ENCODE results near the gene GAB1. TPM values are rescaled to one million over a fixed set of nuclear protein-coding genes. Genes with fewer than 3 reads are reported as not detected.

GAB1 gene
- total and polyA plus RNA-seq, 11 donors: 15.3 to 130 (median 80.4) TPM

- H3K4me3 ChIP-seq: no peak overlapping the region
- no peak overlapping the region for H3K27ac ChIP-seq
- ATAC-seq (no peak), DNase-seq (no peak)
- TF ChIP-seq POLR2A (IDR thresholded peaks at IDR 0.05) (no peak), CTCF (IDR thresholded peaks at IDR 0.05) (no peak)
- intact Hi-C loops (cut with DNase I): no loop called here
- no peaks in the 10 kb centered on the region for H3K27me3 ChIP-seq
- H3K9me3 ChIP-seq: peaks cover 0 to 23% (median 5%) of the 10 kb centered on the region in 12 donors
- WGBS, 4 donors: 91 to 95% (median 92%) methylated on average over 10 of the region's 10 CpGs
- H3K4me1 ChIP-seq: peaks cover 0 to 18% (median 0%) of the 10 kb centered on the region in 12 donors
- peaks cover 0 to 80% (median 13%) of the 10 kb centered on the region in 9 donors for H3K36me3 ChIP-seq
Measured at GRCh38 chr4:143431526-143432257, 95.0 kb downstream of the GAB1 start.

- intact Hi-C loops (cut with DNase I): no loop called here
- TF ChIP-seq POLR2A (IDR thresholded peaks at IDR 0.05) (no peak), CTCF (IDR thresholded peaks at IDR 0.05) (no peak)
- peaks cover 0 to 23% (median 5%) of the 10 kb centered on the region in 12 donors for H3K9me3 ChIP-seq
- peaks cover 0 to 78% (median 14%) of the 10 kb centered on the region in 9 donors for H3K36me3 ChIP-seq
- 87 to 95% (median 91%) methylated on average over 4 of the region's 4 CpGs for WGBS, 4 donors
- no peak overlapping the region for H3K27ac ChIP-seq
- H3K4me1 ChIP-seq: peaks cover 0 to 13% (median 0%) of the 10 kb centered on the region in 12 donors
- no peaks in the 10 kb centered on the region for H3K27me3 ChIP-seq
- no peak overlapping the region for H3K4me3 ChIP-seq
- ATAC-seq: no peak
- no peak for DNase-seq
Measured at GRCh38 chr4:143432258-143432591, 95.5 kb downstream of the GAB1 start.

GRCh38 chr4:143433231-143433630, 96.6 kb downstream of the GAB1 start:
- Histone ChIP-seq H3K36me3 (peaks cover 0 to 81% (median 19%) of the 10 kb centered on the region in 9 donors), H3K27ac (no peak overlapping the region), H3K9me3 (peaks cover 0 to 23% (median 5%) of the 10 kb centered on the region in 12 donors), H3K27me3 (no peaks in the 10 kb centered on the region), H3K4me1 (peaks cover 0 to 5% (median 0%) of the 10 kb centered on the region in 12 donors), H3K4me3 (no peak overlapping the region)
- WGBS, 4 donors: 72 to 77% (median 76%) methylated on average over 2 of the region's 2 CpGs
- intact Hi-C loops (cut with DNase I): no loop called here
- TF ChIP-seq POLR2A (IDR thresholded peaks at IDR 0.05) (no peak), CTCF (IDR thresholded peaks at IDR 0.05) (no peak)
- ATAC-seq (no peak), DNase-seq (no peak)

- Histone ChIP-seq H3K4me1 (peaks cover 0 to 19% (median 4%) of the 10 kb centered on the region in 12 donors), H3K4me3 (no peak overlapping the region), H3K27ac (no peak overlapping the region), H3K36me3 (peaks cover 0 to 87% (median 20%) of the 10 kb centered on the region in 9 donors), H3K9me3 (peaks cover 0 to 3% (median 0%) of the 10 kb centered on the region in 12 donors), H3K27me3 (no peaks in the 10 kb centered on the region)
- no peak for ATAC-seq
- TF ChIP-seq POLR2A (IDR thresholded peaks at IDR 0.05) (no peak), CTCF (IDR thresholded peaks at IDR 0.05) (no peak)
- 67 to 88% (median 78%) methylated on average over 1 of the region's 1 CpG for WGBS, 4 donors
- no peak for DNase-seq
- intact Hi-C loops (cut with DNase I): no loop called here
Measured at GRCh38 chr4:143435955-143436354, 99.3 kb downstream of the GAB1 start.

Measured in heart left ventricle (tissue), 16 donors.